MCF 10A (cell line): ENCODE data around the gene HTT. TPM values are rescaled to one million over a fixed set of nuclear protein-coding genes. Genes with fewer than 3 reads are reported as not detected.

Experiments
- BruUV-seq: library from RNA; stranded (reverse); fragments of 400-500 nt; replicated peaks from 2 replicates; lab custom pipeline; 2021; lab: Mats Ljungman, UMichigan
- CTCF ChIA-PET: fragments of 300-600 bp; sonication (Branson Sonifier 250); formaldehyde crosslinking; extraction: SDS; loops from one replicate; lab custom pipeline; 2021; ENCODE audit warnings: antibody characterized with exemption, inconsistent platforms; lab: Yijun Ruan, JAX
- POLR2A ChIA-PET: fragments of 300-600, 350-650 bp; sonication (Branson Sonifier 250); formaldehyde crosslinking; extraction: SDS; loops from one replicate; lab custom pipeline; 2020; ENCODE audit warnings: antibody characterized with exemption, inconsistent platforms; lab: Yijun Ruan, JAX
- DNase-seq: peaks from one replicate; pipeline ENCODE4 v3.0.0-alpha.2; 2018; ENCODE audit not compliant: unreplicated experiment
- H3K27ac Mint-ChIP-seq: one replicate; pipeline ENCODE4 v1.8.0; 2022; ENCODE audit warnings: mild to moderate bottlenecking, low read depth, mixed read lengths; ENCODE audit not compliant: unreplicated experiment
- H3K27me3 Mint-ChIP-seq: one replicate; pipeline ENCODE4 v1.8.0; 2022; ENCODE audit warnings: mixed read lengths; ENCODE audit not compliant: insufficient read depth, unreplicated experiment
- H3K36me3 Mint-ChIP-seq: one replicate; pipeline ENCODE4 v1.8.0; 2022; ENCODE audit warnings: mild to moderate bottlenecking, moderate library complexity, mixed read lengths; ENCODE audit not compliant: insufficient read depth, unreplicated experiment
- H3K4me1 Mint-ChIP-seq: one replicate; pipeline ENCODE4 v1.8.0; 2022; ENCODE audit warnings: mixed read lengths; ENCODE audit not compliant: insufficient read depth, unreplicated experiment
- H3K4me3 Mint-ChIP-seq: one replicate; pipeline ENCODE4 v1.8.0; 2022; ENCODE audit warnings: mild to moderate bottlenecking, moderate library complexity, mixed read lengths; ENCODE audit not compliant: unreplicated experiment
- H3K9me3 Mint-ChIP-seq: one replicate; pipeline ENCODE4 v1.8.0; 2022; ENCODE audit warnings: mixed read lengths; ENCODE audit not compliant: unreplicated experiment
- CTCF ChIP-seq: fragments of 200-600 bp; IDR thresholded peaks from one replicate; pipeline ENCODE4 v1.8.0; 2022; ENCODE audit warnings: antibody characterized with exemption, mild to moderate bottlenecking; ENCODE audit not compliant: unreplicated experiment
- intact Hi-C: fragments of 100-400 bp; cut with micrococcal nuclease; formaldehyde crosslinking; loops from 2 replicates; pipeline ENCODE4 v1.14.1; 2022
- total RNA-seq: library from RNA; stranded (reverse); gene quantifications from 2 replicates; pipeline ENCODE4 v1.2.3, GENCODE V29; 2022

The HTT gene
- total RNA-seq, 1 experiment from 2014 or later = 47.4 TPM

- intact Hi-C loops = no loop called here
- ChIA-PET POLR2A (no interaction called here), CTCF (no interaction called here)
- no TSS peak for BruUV-seq
- no peak for DNase-seq
- H3K9me3 Mint-ChIP-seq = no peaks in the 10 kb centered on the region
- H3K27me3 Mint-ChIP-seq = no peaks in the 10 kb centered on the region
- no peak for TF ChIP-seq CTCF
- no peak overlapping the region for H3K27ac Mint-ChIP-seq
- no peak overlapping the region for H3K4me3 Mint-ChIP-seq
- H3K36me3 Mint-ChIP-seq = peaks cover 56% of the 10 kb centered on the region
- H3K4me1 Mint-ChIP-seq = no peaks in the 10 kb centered on the region
These were observed 151.5 kb downstream of the HTT start for GRCh38 chr4:3225936-3226335.

GRCh38 chr4:3226467-3226866 lies 152.0 kb downstream of the HTT start:
- ChIA-PET POLR2A (no interaction called here), CTCF (no interaction called here)
- Mint-ChIP-seq H3K4me1 (no peaks in the 10 kb centered on the region), H3K27me3 (no peaks in the 10 kb centered on the region), H3K36me3 (peaks cover 60% of the 10 kb centered on the region), H3K9me3 (no peaks in the 10 kb centered on the region), H3K27ac (no peak overlapping the region), H3K4me3 (no peak overlapping the region)
- DNase-seq = no peak
- intact Hi-C loops = no loop called here
- no peak for TF ChIP-seq CTCF
- BruUV-seq = no TSS peak

- DNase-seq = no peak
- Mint-ChIP-seq H3K36me3 (peaks cover 59% of the 10 kb centered on the region), H3K4me1 (no peaks in the 10 kb centered on the region), H3K9me3 (no peaks in the 10 kb centered on the region), H3K27me3 (no peaks in the 10 kb centered on the region), H3K27ac (no peak overlapping the region), H3K4me3 (no peak overlapping the region)
- no TSS peak for BruUV-seq
- ChIA-PET CTCF (no interaction called here), POLR2A (no interaction called here)
- TF ChIP-seq CTCF = no peak
- intact Hi-C loops = no loop called here
These were observed 152.5 kb downstream of the HTT start for GRCh38 chr4:3226944-3227343.

- no peaks in the 10 kb centered on the region for H3K4me1 Mint-ChIP-seq
- no peaks in the 10 kb centered on the region for H3K9me3 Mint-ChIP-seq
- TF ChIP-seq CTCF = no peak
- POLR2A ChIA-PET = no interaction called here
- H3K4me3 Mint-ChIP-seq = no peak overlapping the region
- H3K27ac Mint-ChIP-seq = no peak overlapping the region
- H3K27me3 Mint-ChIP-seq = no peaks in the 10 kb centered on the region
- BruUV-seq = no TSS peak
- intact Hi-C loops = no loop called here
- H3K36me3 Mint-ChIP-seq = peaks cover 48% of the 10 kb centered on the region
- DNase-seq = no peak
- CTCF ChIA-PET = interaction anchor here (0.6 kb wide), 1 partner anchor 1031 kb away, joined by 3 read pairs; no protein-coding TSS in a partner anchor
These were observed 153.6 kb downstream of the HTT start for GRCh38 chr4:3227878-3228675.
